GM08714 (cell line): ENCODE measurements around the gene TGFBR1.
"Not testable (repeated sequence)": the region's sequence is repeated elsewhere in the genome, so short reads cannot be mapped to it uniquely, and the experiment has no call there.

Experiments
- H3K4me3 ChIP-seq: fragments of 200-500 bp; sonication (Bioruptor generic); 2 replicates; pipeline ENCODE4 v1.5.1; 2014; ENCODE audit warnings: mild to moderate bottlenecking, low read length, inconsistent platforms
- ZNF274 ChIP-seq: IDR thresholded peaks from 2 replicates; pipeline ENCODE4 v1.6.1; 2012; ENCODE audit warnings: mild to moderate bottlenecking, low read depth, low read length

TGFBR1 gene

DNA sequence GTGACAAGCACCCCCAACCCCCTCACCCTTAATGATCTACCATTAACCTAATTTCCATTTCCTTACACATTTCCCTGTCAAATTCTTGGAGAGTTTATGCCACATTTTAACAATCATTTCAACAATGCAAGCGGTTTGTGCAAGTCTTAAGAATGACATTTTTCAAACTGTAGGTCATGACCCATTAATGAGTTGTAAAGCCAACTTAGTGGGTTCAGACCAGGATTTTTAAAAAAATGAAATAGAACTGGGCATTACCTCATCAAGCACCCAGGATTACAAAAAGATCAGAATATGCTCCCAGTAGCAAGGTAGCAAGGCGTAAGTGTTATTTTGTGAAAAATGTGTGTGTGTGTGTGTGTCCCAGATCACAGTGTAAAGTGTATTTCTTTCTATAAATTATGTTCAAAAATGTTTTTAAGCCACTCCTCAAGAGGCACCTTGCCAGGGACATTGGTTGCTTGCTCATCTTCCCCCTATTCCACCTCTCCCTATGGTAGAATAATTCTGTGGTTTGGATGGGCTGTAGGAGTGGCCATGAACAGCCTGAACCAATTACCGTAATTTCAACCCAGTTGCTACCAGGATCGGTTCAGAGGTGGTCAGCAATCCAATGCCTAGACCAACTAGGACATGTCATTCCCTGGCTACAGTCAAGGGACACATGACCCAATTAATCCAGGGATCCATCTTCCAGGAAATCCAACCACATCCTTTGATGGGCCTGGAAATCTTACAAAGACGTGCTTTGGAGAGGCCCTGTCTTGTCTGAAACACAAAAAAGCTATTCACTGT lies 14.4 kb upstream of the TGFBR1 start:
- H3K4me3 ChIP-seq = no peak overlapping the region
- TF ChIP-seq ZNF274 = no peak

GRCh38 chr9:99092643-99093491 lies 12.0 kb upstream of the TGFBR1 start:
- H3K4me3 ChIP-seq = no peak overlapping the region
- no peak for TF ChIP-seq ZNF274

GRCh38 chr9:99093492-99093791 lies 11.5 kb upstream of the TGFBR1 start:
- no peak for TF ChIP-seq ZNF274
- H3K4me3 ChIP-seq = no peak overlapping the region

GRCh38 chr9:99095565-99095964 lies 9.3 kb upstream of the TGFBR1 start:
- no peak for TF ChIP-seq ZNF274
- H3K4me3 ChIP-seq = no peak overlapping the region

- H3K4me3 ChIP-seq = no peak overlapping the region
- no peak for TF ChIP-seq ZNF274
Measured at GRCh38 chr9:99096409-99096808, 8.5 kb upstream of the TGFBR1 start.

DNA sequence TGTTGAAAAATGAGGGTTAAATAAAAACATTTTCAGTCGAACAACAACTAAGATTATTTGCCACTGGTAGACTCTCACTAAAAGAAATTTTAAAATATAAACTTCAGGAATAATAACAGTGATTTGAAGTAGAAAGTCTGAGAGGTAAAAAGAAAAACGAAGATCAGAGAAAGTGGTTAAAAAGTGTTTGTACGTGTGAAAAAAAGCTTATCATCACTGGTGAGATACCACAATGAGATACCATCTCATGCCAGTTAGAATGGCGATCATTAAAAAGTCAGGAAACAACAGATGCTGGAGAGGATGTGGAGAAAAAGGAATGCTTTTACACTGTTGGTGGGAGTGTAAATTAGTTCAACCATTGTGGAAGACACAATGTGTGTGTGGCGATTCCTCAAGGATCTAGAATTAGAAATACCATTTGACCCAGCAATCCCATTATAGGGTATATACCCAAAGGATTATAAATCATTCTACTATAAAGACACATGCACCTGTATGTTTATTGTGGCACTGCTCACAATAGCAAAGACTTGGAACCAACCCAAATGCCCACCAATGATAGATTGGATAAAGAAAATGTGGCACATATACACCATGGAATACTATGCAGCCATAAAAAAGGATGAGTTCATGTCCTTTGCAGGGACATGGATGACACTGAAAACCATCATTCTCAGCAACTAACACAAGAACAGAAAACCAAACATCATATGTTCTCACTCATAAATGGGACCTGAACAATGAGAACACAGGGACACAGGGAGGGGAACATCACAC lies 4.9 kb upstream of the TGFBR1 start:
- not testable (repeated sequence) for H3K4me3 ChIP-seq

DNA sequence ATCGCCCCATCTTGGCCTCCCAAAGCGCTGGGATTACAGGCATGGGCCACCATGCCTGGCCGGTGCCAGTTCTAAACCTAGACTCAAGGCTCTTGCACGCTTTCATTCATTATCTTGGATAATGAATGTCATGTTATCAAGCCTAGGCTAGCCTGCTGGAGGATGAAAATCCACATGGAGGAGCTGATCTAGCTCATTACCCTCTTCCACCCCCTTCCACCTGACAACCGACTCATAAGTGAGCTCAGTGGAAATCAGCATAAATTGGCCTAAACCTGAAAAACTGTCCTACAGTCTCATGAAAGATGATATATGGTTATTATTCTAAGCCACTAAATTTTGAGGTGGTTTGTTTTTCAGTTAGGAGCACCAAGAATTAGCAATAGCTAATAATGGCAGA lies 3.6 kb upstream of the TGFBR1 start:
- no peak for TF ChIP-seq ZNF274
- no peak overlapping the region for H3K4me3 ChIP-seq

DNA sequence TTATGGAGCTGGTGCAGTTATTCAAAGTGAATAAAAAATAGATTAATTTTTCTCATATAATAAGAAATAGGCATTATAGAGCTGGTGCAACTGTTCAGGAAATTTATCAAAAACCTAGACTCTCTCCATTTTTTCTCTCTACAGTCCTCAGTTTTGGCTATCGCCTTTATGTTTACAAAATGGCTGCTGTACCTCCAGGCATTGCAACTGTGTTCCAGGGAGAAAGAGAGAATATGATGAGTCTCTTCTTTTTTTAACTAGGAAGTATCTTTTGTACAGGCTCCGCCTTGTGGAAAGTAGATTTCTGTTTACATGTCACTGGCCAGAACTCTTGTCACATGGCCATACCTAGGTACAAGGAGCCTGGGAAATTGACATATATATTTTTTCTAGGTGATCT lies 3.1 kb upstream of the TGFBR1 start:
- TF ChIP-seq ZNF274 = no peak
- H3K4me3 ChIP-seq = no peak overlapping the region

- no peak overlapping the region for H3K4me3 ChIP-seq
- TF ChIP-seq ZNF274 = no peak
Measured at GRCh38 chr9:99103054-99103895, 1.6 kb upstream of the TGFBR1 start.

- peak overlapping the region; percentile 61; the same call in 1 of the 2 replicates for H3K4me3 ChIP-seq
- TF ChIP-seq ZNF274 = no peak
Measured at GRCh38 chr9:99103901-99104458, 933 bp upstream of the TGFBR1 start.

DNA sequence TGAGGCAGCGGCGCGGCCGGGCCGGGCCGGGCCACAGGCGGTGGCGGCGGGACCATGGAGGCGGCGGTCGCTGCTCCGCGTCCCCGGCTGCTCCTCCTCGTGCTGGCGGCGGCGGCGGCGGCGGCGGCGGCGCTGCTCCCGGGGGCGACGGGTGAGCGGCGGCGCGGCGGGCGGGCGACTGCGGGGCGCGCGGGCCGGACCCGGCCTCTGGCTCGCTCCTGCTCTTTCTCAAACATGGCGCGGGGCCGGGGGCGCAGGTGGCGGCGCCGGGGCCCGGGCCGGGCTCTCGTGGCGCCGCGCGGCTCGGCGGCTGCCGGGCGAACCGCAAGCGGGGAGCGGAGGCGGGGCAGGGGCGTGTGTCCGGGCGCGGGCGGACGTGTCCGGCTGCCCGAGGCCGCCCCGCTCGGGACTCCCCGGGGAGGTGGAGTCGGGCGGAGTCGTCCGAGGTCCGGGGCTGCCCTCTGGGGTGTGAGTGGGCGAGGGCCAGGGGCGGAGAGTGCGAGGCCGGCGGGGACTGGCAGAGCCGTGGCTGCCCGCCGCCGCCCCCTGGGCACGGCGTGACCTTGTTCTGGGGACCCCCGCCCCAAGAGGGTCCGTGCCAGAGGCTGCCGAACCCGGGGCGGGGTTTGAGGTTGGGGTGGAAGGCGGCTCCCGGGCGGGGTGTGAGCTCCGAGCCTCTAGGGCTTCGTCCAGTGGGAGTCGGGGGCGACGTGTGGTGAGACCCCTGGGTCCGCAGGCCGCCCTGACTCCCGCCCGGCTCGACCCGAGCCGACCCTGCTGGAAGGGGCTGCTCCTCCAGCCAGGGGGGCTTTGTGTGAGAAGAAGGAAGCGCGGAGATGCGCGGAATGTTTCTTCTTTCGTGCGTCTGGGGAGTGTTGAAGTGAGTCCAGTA lies 485 bp downstream of the TGFBR1 start:
- no peak for TF ChIP-seq ZNF274
- H3K4me3 ChIP-seq = peak overlapping the region; percentile 75

GRCh38 chr9:99106044-99106375 lies 1.1 kb downstream of the TGFBR1 start:
- peak overlapping the region; percentile 75 for H3K4me3 ChIP-seq
- no peak for TF ChIP-seq ZNF274

GRCh38 chr9:99107421-99107820 lies 2.5 kb downstream of the TGFBR1 start:
- no peak for TF ChIP-seq ZNF274
- H3K4me3 ChIP-seq = no peak overlapping the region

DNA sequence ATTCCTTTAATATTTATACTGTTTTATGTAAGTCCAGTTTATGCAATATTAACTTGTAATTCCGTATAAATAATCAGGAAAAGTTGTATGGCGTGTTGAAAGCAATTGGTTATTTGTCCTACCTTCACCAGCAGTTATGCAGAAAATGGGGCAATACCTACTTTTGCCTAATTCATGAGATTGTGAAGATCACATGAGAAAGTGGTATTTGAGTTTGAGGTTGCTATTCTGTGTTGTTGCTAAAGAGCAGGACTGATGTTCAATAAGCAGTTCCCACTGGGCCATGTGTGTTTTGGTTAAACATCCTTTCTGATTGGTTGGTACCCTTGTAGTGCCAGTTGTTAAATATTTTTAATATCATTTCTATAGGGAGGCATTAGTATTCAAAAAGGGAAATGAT lies 3.2 kb downstream of the TGFBR1 start:
- TF ChIP-seq ZNF274 = no peak
- no peak overlapping the region for H3K4me3 ChIP-seq
